Activated CD8-positive, alpha-beta memory T cell treated with anti-CD3 and anti-CD28 coated beads, Interleukin-2, amount 50 U/mL, for 24 hours (primary cell): ENCODE measurements around the gene UGT2A2.

Experiments used
- DNase-seq: peaks from one replicate; pipeline ENCODE4 v3.0.0-alpha.2; 2020; ENCODE audit errors: extremely low read depth

Gene UGT2A2

GRCh38 chr4:69576251-69576877 lies 63.1 kb downstream of the UGT2A2 start:
- DNase-seq: no peak

GRCh38 chr4:69568787-69569186 lies 70.7 kb downstream of the UGT2A2 start:
- no peak for DNase-seq

DNA sequence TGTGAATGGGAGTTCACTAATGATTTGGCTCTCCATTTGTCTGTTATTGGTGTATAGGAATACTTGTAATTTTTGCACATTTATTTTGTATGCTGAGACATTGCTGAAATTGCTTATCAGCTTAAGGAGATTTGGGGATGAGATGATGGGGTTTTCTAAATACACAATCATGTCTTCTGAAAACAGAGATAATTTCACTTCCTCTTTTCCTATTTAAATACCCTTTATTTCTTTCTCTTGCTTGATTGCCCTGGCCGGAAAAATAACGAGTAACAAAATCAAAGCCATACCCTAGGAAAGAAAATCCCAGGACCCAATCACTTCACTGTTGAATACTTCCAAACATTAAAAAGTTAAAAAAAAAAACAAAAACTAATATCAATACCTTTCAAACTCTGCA lies 76.0 kb downstream of the UGT2A2 start:
- no peak for DNase-seq

DNA sequence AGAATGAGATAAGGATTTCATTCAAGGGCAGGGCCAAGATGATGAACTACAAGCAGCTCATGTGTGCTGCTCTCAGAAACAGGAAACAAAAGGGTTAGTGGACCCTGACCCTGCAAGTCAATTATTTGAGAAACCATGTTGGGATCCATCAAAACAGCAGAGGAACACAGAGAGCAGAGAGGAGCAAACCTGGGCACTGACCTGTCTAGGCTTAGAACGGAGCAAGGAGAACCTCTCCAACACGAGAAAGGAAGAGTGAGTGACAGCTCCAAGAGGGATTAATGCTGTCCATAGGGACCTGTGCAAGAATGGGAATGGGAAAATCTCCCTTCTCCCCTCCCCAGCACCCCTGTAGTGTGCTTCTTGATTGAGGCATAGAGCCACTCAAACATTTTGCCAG lies 89.8 kb downstream of the UGT2A2 start:
- DNase-seq: no peak

DNA sequence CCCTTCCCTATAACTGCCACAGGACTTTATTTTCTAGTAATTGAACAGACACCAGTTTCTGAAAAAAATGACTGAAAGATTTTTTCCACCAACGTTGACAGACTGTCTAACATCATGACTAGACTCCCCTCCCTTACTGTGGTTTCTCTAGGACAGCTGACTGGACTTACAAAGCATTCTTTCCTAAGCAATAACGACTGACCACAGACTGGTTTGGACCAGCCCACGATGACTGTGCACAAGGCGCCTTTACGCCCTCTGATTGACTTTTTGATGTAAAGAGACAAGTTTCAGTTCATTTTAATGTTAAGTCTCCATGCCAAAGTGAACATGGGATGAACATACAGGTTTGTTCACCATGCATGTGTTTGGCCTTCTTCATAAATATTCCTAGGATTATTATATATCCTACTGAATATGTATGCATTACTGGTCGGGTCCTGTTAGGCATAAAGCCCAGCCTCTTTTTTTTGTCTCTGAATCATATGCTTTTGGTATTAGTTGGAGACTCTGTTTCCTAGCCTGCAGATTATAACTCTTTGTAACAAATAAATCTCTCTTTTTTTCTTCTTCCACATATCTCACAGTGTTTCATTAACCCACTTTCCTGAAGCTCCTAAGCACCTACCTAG lies 93.2 kb downstream of the UGT2A2 start:
- DNase-seq: no peak
